KBM-7 (cell line): ENCODE data around the gene SLC27A4.
"Not testable (repeated sequence)": the region's sequence is repeated elsewhere in the genome, so short reads cannot be mapped to it uniquely, and the experiment has no call there.

ENCODE experiments used
- DNase-seq: peaks from one replicate; pipeline ENCODE4 v3.0.0-alpha.2; 2015
- in situ Hi-C: fragments of 300-500 bp; cut with MboI; formaldehyde crosslinking; loops from 2 replicates; pipeline ENCODE4 v1.14.3; 2020; ENCODE audit warnings: low sequenced_read_pairs, low pct_unique_long_range_greater_than_20kb, mixed read lengths

Gene SLC27A4

GRCh38 chr9:128323212-128323730 is 17.1 kb upstream of the SLC27A4 start:
- in situ Hi-C loops: no loop called here

GRCh38 chr9:128323791-128324190 is 16.5 kb upstream of the SLC27A4 start:
- DNase-seq: no peak

More at GRCh38 chr9:128323212-128323730, 17.1 kb upstream of the SLC27A4 start:
- DNase-seq: no peak

GRCh38 chr9:128324401-128324800 is 15.9 kb upstream of the SLC27A4 start:
- DNase-seq: no peak
- in situ Hi-C loops: no loop called here

More at GRCh38 chr9:128323791-128324190, 16.5 kb upstream of the SLC27A4 start:
- in situ Hi-C loops: no loop called here

- no peak for DNase-seq
- in situ Hi-C loops: no loop called here
Measured at GRCh38 chr9:128325629-128326028, 14.7 kb upstream of the SLC27A4 start.

GRCh38 chr9:128333451-128333869 is 6.9 kb upstream of the SLC27A4 start:
- in situ Hi-C loops: no loop called here
- no peak for DNase-seq

- in situ Hi-C loops: no loop called here
- DNase-seq: no peak
Measured at GRCh38 chr9:128335161-128335560, 5.2 kb upstream of the SLC27A4 start.

GRCh38 chr9:128335914-128336313 is 4.4 kb upstream of the SLC27A4 start:
- in situ Hi-C loops: no loop called here
- no peak for DNase-seq

GRCh38 chr9:128337936-128338335 is 2.4 kb upstream of the SLC27A4 start:
- in situ Hi-C loops: no loop called here
- no peak for DNase-seq

GRCh38 chr9:128338852-128339614 is 1.3 kb upstream of the SLC27A4 start:
- DNase-seq, in situ Hi-C loops: not testable (repeated sequence)

GRCh38 chr9:128340691-128341434 is 536 bp downstream of the SLC27A4 start:
- in situ Hi-C loops: no loop called here
- DNase-seq: peak; percentile 34

GRCh38 chr9:128341435-128341849 is 1.1 kb downstream of the SLC27A4 start:
- peak; percentile 70 for DNase-seq

GRCh38 chr9:128342971-128343680 is 2.8 kb downstream of the SLC27A4 start:
- DNase-seq: no peak
- in situ Hi-C loops: no loop called here

More at GRCh38 chr9:128341435-128341849, 1.1 kb downstream of the SLC27A4 start:
- in situ Hi-C loops: no loop called here

- DNase-seq: no peak
- in situ Hi-C loops: no loop called here
Measured at GRCh38 chr9:128343855-128344254, 3.5 kb downstream of the SLC27A4 start.

GRCh38 chr9:128344931-128345605 is 4.7 kb downstream of the SLC27A4 start:
- DNase-seq: no peak
- in situ Hi-C loops: no loop called here

- no peak for DNase-seq
- in situ Hi-C loops: no loop called here
Measured at GRCh38 chr9:128349125-128349524, 8.8 kb downstream of the SLC27A4 start.

- in situ Hi-C loops: no loop called here
- no peak for DNase-seq
Measured at GRCh38 chr9:128349772-128350171, 9.4 kb downstream of the SLC27A4 start.

GRCh38 chr9:128355451-128355850 is 15.1 kb downstream of the SLC27A4 start:
- in situ Hi-C loops: no loop called here
- DNase-seq: no peak

- no peak for DNase-seq
- in situ Hi-C loops: no loop called here
Measured at GRCh38 chr9:128358090-128358489, 17.8 kb downstream of the SLC27A4 start.

GRCh38 chr9:128358861-128359260 is 18.5 kb downstream of the SLC27A4 start:
- DNase-seq: no peak
- in situ Hi-C loops: no loop called here
